ENCODE measurements around the gene XRCC1.
"Not testable (repeated sequence)": the region's sequence is repeated elsewhere in the genome, so short reads cannot be mapped to it uniquely, and the experiment has no call there.

XRCC1 gene

GRCh38 chr19:43541920-43542650 lies 33.2 kb downstream of the XRCC1 start:
- DNase-seq = no peak

GRCh38 chr19:43540381-43540780 lies 34.9 kb downstream of the XRCC1 start:
- no peak for DNase-seq

GRCh38 chr19:43538922-43539321 lies 36.4 kb downstream of the XRCC1 start:
- DNase-seq = no peak

- peak; percentile 42 for DNase-seq
These were observed 40.2 kb downstream of the XRCC1 start for GRCh38 chr19:43534816-43535761.

GRCh38 chr19:43534305-43534815 lies 41.0 kb downstream of the XRCC1 start:
- no peak for DNase-seq

- DNase-seq = peak; percentile 93
These were observed 41.6 kb downstream of the XRCC1 start for GRCh38 chr19:43533546-43534304.

GRCh38 chr19:43532962-43533545 lies 42.3 kb downstream of the XRCC1 start, which contains the start of gene ZNF575:
TSS of gene ZNF575 (plus strand) at chr19:43533188. CDS start at chr19:43534423, 1,235 bp downstream.
- peak; percentile 79 for DNase-seq

GRCh38 chr19:43532571-43532961 lies 42.8 kb downstream of the XRCC1 start:
- no peak for DNase-seq

- no peak for DNase-seq
These were observed 47.3 kb downstream of the XRCC1 start for GRCh38 chr19:43527860-43528622.

GRCh38 chr19:43526884-43527859 lies 48.2 kb downstream of the XRCC1 start, which contains the start of gene ETHE1:
TSS of gene ETHE1 (minus strand) at chr19:43527201. CDS start at chr19:43527177, 24 bp downstream.
- peak; percentile 76 for DNase-seq

GRCh38 chr19:43525836-43526771 lies 49.2 kb downstream of the XRCC1 start:
- peak; percentile 39 for DNase-seq

- peak; percentile 47 for DNase-seq
These were observed 50.1 kb downstream of the XRCC1 start for GRCh38 chr19:43524922-43525835.

GRCh38 chr19:43523696-43524095 lies 51.6 kb downstream of the XRCC1 start:
- not testable (repeated sequence) for DNase-seq

- no peak for DNase-seq
These were observed 52.4 kb downstream of the XRCC1 start for GRCh38 chr19:43522929-43523328.

- DNase-seq = peak; percentile 80
These were observed 55.8 kb downstream of the XRCC1 start for GRCh38 chr19:43519436-43520088.

- DNase-seq = no peak
These were observed 57.3 kb downstream of the XRCC1 start for GRCh38 chr19:43518051-43518450.

GRCh38 chr19:43512399-43512798 lies 62.9 kb downstream of the XRCC1 start:
- not testable (repeated sequence) for DNase-seq

Measured in activated T-cell treated with anti-CD3 and anti-CD28 coated beads, Interleukin-2, amount 50 U/mL, for 1 hour (primary cell).